Umbilical cord (tissue), 2 donors: ENCODE measurements around the gene NIP7. TPM values are rescaled to one million over a fixed set of nuclear protein-coding genes. Genes with fewer than 3 reads are reported as not detected.
"Not testable (repeated sequence)": the region's sequence is repeated elsewhere in the genome, so short reads cannot be mapped to it uniquely, and the experiment has no call there.

Experiments used
- DNase-seq: peaks from one replicate; pipeline ENCODE4 v3.0.0-alpha.2; 2015; ENCODE audit warnings: low spot score
- total RNA-seq: library from RNA; depleted of rRNA; stranded (reverse); fragments of >200 nt; gene quantifications from one replicate; pipeline ENCODE4 v1.2.3, GENCODE V29; 2014; ENCODE audit warnings: low replicate concordance; ENCODE audit not compliant: insufficient read depth

Gene NIP7
- total RNA-seq, 1 donor from 2014 or later = 12.5 TPM

DNA sequence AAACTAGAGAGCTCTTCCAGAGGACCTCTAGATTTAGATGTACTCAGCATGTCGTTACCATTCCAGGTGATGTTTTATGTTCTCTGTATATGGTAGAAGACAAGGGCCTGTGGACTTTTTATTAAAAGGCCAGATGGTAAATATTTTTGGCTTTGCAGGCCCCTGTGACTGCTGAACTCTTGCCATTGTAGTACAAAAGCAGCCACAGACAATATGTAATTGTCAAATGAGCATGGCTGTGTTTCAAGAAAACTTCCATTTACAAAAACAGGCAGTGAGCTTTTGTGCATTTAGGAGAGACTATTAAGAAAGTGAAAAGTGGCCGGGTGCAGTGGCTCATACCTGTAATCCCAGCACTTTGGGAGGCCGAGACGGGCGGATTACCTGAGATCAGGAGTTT lies 4.6 kb downstream of the NIP7 start:
- DNase-seq = no peak

- no peak for DNase-seq
Measured at GRCh38 chr16:69345923-69346322, 6.4 kb downstream of the NIP7 start.

DNA sequence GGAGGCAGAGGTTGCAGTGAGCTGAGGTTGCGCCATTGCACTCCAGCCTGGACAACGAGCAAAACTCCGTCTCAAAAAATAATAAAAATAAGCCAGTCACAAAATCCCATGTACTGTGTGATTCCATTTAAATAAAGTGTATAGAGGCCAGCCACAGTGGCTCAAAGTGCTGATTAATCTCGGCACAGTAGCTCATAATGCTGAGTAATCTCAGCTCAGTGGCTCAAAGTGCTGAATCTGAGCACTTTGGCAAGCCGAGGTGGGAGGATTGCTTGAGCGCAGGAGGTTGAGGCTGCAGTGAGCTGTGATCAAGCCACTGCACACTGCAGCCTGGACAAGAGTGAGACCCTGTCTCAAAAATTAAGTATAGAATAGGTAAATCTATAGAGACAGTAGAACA lies 7.1 kb downstream of the NIP7 start:
- no peak for DNase-seq

DNA sequence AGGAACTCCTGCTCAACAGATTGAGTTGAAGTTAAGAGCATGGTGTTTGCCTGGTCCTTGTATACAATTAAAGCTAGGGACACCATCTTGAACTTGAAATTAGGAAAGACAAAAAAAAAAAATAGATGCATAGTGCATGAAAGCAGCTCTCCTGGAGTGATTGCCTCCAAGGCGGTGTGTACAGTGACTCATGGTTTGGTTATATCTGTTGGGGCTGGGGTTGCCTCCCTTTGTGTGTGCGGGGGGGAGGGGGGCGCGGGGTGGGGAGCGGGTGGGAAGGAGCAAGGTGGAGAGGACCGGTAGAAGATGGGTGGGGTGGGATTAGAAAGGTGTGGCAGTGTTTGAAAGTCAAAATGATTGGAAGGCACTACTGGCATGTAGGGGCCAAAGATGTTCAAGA lies 8.7 kb downstream of the NIP7 start:
- DNase-seq = no peak

DNA sequence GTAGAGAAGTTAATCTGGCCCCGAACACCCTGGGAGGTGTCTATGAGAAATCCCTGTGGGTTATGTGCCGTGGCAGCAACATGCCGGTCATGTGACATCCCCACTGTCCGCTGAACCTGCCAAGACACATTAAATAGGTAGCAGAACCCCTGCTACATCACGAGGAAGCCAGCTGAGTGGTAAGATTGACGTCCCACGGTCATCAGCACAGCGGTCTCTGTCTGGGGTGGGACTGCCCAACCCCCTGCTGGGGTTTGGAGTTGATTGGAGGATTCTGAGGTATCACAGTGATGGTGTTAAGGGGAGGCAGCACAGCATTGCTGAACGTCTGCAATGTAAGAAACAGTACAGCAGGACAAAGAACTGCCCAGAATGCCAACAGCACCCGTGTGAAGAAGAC lies 10.0 kb downstream of the NIP7 start:
- DNase-seq = no peak

DNA sequence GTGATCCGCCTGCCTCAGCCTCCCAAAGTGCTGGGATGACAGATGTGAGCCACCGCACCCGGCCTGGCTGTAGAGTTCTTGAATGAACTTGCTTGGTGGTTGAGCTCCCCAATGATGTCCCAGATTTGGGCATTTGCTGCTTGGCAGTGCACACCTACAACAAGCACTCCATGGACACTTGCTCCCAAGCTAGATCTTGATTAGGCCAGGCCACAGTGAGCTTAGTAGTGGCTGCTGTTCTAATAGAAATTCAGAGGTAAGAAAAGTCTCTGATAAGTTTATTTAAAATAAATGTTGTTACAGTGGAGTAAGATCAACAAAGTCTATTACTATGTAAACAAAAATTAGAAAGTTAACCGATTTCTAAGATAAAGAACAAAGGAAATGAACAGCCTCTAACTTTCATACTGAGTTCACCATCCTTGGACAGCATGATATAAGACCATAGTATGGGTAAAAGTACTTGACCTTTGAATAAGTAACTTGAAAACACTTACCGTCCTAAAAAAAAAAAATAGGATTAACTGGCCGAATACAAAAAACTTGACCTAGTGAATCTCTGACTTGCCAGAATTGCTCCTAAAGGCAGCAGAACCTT lies 11.1 kb downstream of the NIP7 start:
- no peak for DNase-seq

DNA sequence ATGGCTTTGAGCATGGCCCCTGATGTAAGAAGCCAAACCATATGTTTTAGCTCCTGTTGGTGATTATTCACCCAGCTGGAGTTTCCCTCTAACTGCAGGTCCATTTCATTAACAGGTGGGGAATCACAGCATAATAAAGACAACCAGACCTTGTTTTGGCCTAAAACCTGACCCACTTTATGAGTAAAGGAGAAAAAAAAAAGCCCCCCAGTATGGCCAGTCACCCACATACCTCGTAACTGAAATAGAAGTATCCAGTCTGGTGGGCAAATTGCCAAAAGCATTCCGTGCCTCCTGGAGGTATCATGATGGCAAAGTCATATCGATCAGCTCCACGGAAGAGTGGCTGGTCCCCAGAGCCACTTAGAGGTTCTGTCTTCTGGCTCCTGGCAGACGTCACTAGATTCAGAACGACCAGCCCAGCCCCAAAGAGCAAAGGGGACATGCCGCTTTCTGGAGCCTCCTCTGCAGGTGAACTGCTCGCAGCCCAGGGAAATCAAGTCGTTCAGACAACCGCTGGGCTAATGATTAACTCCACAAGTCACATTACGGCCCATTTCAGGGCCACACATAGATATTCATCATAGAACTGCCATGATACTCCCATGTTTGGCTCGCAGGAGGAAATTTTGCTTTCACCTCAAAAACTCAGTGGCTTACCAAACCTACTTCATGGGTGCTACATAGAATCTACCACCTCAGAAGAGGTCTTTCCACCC lies 11.9 kb downstream of the NIP7 start, which contains the start of gene TMED6:
Gene TMED6 (minus strand): TSS at position 478 of the 719 bp plus-strand sequence. CDS start 33 bp downstream, at position 445.
- no peak for DNase-seq

DNA sequence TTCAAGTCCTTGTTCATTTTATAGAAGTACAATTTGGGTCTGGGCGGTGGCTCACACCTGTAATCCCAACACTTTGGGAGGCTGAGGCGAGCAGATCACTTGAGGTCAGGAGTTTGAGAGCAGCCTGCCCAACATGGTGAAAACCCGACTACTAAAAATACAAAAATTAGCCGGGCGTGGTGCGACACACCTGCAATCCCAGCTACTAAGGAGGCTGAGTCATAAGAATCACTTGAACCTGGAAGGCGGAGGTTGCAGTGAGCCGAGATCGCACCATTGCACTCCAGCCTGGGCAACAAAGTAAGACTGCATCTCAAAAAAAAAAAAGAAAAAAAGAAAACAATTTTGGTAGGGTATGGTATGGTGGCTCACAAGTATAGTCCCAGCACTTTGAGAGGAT lies 20.5 kb downstream of the NIP7 start:
- not testable (repeated sequence) for DNase-seq

GRCh38 chr16:69363281-69363717 lies 23.7 kb downstream of the NIP7 start:
- no peak for DNase-seq

GRCh38 chr16:69364088-69364487 lies 24.5 kb downstream of the NIP7 start:
- DNase-seq = no peak

DNA sequence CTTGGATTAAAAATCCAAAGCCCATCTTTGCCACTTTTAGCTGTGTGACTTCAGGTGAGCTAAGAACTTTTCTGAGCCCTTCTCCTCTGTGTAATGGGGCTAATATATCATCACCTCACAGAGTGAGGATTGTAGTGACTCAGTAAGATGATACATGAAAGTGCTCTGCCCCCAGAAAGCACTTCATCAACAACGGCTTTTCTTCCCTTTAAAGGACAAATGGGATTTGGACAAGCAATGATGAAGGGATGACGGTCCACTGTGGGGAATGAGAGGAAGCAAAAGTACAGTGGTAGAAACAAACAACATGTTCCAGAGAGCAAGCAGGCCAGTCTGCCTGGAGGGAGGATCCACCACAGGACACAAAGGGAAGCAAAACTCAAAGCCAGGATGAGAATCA lies 26.3 kb downstream of the NIP7 start:
- no peak for DNase-seq

DNA sequence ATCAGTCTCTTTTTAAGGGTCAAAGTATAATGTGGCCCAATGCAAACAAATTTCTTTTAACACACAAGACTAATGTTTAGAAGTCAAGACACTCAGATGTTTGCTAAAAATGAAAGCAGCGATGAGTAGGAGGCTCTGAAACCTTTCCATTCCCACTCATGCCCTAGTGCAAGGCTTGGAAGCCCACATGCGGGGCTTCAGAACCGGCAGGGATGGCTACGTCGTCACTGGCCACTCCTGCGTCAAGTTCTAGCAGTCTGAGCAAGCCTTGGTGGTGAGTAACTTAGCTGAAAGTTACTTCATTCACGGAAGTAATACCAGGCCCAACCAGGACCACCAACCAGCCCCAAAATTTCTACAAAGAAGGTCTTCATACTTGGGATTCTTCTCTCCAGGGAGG lies 26.9 kb downstream of the NIP7 start:
- DNase-seq = no peak

DNA sequence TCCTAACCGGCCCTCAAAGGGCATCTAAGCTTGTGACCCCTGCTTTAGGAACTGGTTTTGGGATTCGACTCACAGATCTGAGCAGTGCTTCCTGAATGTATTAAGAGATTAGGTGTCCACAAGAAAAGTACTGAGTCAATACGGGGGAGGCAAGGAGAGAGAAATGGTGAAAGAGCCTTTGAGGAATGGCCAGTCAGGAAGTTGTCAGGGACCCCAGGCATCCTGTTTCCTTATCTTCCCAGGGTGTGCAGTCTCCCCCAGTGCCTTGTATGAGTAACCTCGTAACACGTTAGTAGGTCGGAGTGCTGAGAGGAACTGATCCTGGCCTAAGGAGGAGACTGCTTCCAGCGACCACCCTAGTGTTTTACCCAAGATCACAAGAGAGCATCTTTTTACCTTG lies 28.4 kb downstream of the NIP7 start:
- DNase-seq = no peak

DNA sequence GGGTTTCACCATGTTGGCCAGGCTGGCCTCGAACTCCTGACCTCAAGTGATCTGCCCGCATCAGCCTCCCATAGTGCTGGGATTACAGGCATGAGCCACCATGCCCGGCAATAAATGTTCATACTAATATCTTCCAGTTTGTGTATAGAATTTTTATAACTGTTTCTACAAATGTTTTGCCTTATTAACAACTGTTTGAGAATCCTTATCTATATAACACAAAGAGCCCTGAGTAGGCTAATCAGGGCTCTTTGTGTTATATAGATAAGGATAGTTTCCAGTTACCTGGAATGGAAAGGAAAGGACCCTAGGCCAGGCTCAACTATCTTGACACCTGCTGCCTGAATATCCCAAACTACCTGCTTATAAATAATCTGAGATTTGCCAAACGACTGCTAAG lies 29.3 kb downstream of the NIP7 start:
- DNase-seq = no peak

DNA sequence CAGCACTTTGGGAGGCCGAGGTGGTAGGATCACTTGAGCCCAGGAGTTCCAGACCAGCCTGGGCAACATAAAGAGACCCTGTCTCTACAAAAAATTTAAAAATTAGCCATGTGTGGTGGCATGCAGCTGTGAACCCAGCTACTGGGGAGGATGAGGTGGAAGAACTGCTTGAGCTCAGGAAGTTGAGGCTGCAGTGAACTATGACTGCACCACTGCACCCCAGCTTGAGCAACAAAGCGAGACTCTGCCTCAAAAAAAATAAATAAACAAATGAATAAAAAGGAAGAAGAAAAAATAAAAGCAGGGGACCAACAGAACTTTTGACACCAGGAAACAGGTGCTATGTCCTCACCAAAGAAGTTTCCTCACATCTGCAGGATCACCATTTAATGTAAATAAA lies 32.0 kb downstream of the NIP7 start:
- DNase-seq = no peak

- no peak for DNase-seq
Measured at GRCh38 chr16:69373019-69373418, 33.4 kb downstream of the NIP7 start.

- DNase-seq = no peak
Measured at GRCh38 chr16:69376393-69377059, 37.0 kb downstream of the NIP7 start.

DNA sequence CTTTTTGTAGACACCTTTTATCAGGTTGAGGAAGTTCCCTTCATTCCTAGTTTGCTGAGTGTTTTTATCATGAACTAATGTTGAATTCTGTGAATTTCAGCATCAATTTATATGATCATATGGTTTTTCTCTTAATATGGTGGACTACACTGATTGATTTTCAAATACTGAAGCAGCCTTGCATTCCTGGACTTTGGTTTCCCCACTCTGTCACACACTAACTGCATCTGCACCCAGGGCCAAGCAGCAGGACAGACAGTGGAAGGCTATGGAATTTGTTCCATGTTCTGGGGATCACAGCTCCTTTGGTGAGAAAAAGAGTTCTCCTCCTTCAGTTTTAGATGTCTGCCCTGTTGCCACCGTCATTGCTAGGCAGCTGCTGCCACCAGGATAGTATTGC lies 38.5 kb downstream of the NIP7 start:
- DNase-seq = no peak

DNA sequence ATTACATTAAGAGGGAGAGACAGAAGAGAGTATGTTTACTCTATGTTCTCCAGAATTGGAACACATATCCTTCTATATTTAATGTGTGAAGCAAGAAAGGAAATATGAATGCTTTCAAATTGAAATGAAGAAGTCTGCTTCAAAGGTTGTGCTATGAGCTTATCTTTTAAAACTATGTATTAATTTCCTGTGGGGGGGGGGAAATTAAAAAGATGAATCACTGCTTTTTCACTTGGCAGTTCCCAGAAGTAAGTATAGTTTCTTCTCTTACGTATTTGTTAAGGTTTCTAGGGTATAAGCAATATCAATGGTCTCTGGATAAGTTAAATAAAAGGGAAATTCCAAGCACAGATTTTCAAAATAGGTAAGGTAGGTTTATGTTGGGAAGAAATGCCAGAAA lies 39.2 kb downstream of the NIP7 start:
- no peak for DNase-seq

- no peak for DNase-seq
Measured at GRCh38 chr16:69381231-69381630, 41.7 kb downstream of the NIP7 start.

DNA sequence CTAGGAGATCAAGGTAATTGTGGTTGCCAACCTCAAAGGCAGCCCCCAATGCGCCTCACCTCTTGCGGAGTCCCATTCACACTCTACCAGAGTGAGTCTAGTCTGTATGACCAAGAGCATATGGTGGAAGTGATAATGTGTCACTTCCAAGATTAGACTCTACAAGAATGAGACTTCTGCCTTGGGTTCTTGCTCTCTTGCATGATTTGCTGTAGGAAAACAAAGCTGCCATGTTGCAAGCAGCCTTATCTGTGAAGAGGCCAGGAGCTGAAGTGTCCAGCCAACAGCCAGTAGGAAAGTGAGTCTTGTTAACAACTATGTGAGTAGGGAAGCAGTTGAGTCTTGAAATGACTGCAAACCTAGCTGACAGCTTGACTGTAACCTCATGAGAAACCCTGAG lies 42.8 kb downstream of the NIP7 start:
- no peak for DNase-seq

GRCh38 chr16:69384974-69385373 lies 45.4 kb downstream of the NIP7 start:
- no peak for DNase-seq

GRCh38 chr16:69386596-69386995 lies 47.0 kb downstream of the NIP7 start:
- no peak for DNase-seq
